ENCODE results near the gene PDAP1. TPM values are rescaled to one million over a fixed set of nuclear protein-coding genes. Genes with fewer than 3 reads are reported as not detected.
A peak's percentile ranks its signal among the peaks of the same experiment; 100 is the strongest.

Gene PDAP1
- total RNA-seq (2022) (180 and 191 TPM in 2 replicates), Bru-seq, nascent RNA (percentile 94 among the genes with signal in this experiment), BruChase-seq, experiment 1, labeled RNA remaining after a 2-hour chase (percentile 94 among the genes with signal in this experiment), BruChase-seq, experiment 2, labeled RNA remaining after a 6-hour chase (percentile 97 among the genes with signal in this experiment)
- long read RNA-seq, transcript PDAP1-201 (6 exons, 2,546 nt): major isoform, 24 of 39 reads
- long read RNA-seq, partial matches to known transcripts: 3 of 39 reads
- long read RNA-seq, other reads (novel, unspliced or antisense): 12 of 39 reads

GRCh38 chr7:99408379-99409191 is at the start of gene PDAP1, which contains the start of gene BUD31:
Gene PDAP1 (minus strand): TSS chr7:99408597. CDS start chr7:99408548, 49 bp downstream.
Gene BUD31 (plus strand): TSS chr7:99408969. CDS start chr7:99411093, 2,124 bp downstream.
- Histone ChIP-seq H3K4me3 (ENCODE audit: low read depth, low read length) (peak within 1 kb of the TSS; percentile 94), H3K9me3 (no peaks in the 10 kb centered on the region), H3K27me3 (replicated peaks; ENCODE audit: control insufficient read depth, insufficient read depth, low read length) (no peaks in the 10 kb centered on the region), H3K36me3 (ENCODE audit: control insufficient read depth, insufficient read depth, low read length) (peaks cover 10% of the 10 kb centered on the region), H3K4me1 (peaks cover 9% of the 10 kb centered on the region)
- no peak for TF ChIP-seq CTCF (IDR thresholded peaks at IDR 0.05; ENCODE audit: insufficient read depth in 1 of 2, low read depth in 1 of 2, low read length in 1 of 2, severe bottlenecking in 1 of 2, unreplicated experiment in 1 of 2)
- H3K9me3 Mint-ChIP-seq (ENCODE audit: unreplicated experiment): no peaks in the 10 kb centered on the region
- intact Hi-C loops (cut with micrococcal nuclease; ENCODE audit: unreplicated experiment): loop anchor here (2.0 kb wide), 2 partner anchors 24 to 36 kb away; no protein-coding TSS in a partner anchor
- peak within 1 kb of the TSS; percentile 91 for H3K4me3 Mint-ChIP-seq (ENCODE audit: unreplicated experiment)
- H3K36me3 Mint-ChIP-seq (ENCODE audit: insufficient read depth, unreplicated experiment): peaks cover 78% of the 10 kb centered on the region
- DNase-seq: peak; percentile 94
- no peaks in the 10 kb centered on the region for H3K27me3 Mint-ChIP-seq (ENCODE audit: insufficient read depth, unreplicated experiment)
- peak within 1 kb of the TSS; percentile 92 for H3K27ac Mint-ChIP-seq (ENCODE audit: unreplicated experiment)
- ChIA-PET CTCF (interaction anchor here (0.5 to 1.9 kb wide), 3 partner anchors 12 to 46 kb away, joined by 3 to 5 read pairs (median 3); no protein-coding TSS in a partner anchor), POLR2A (interaction anchor here (0.6 to 1.9 kb wide), 13 partner anchors 9 to 285 kb away, joined by 3 to 17 read pairs (median 4); partner anchors contain the start of genes CPSF4, PTCD1 and ZSCAN25)
- peaks cover 22% of the 10 kb centered on the region for H3K4me1 Mint-ChIP-seq (ENCODE audit: low read depth, unreplicated experiment)
- no TSS peak for BruUV-seq (replicated peaks)

DNA sequence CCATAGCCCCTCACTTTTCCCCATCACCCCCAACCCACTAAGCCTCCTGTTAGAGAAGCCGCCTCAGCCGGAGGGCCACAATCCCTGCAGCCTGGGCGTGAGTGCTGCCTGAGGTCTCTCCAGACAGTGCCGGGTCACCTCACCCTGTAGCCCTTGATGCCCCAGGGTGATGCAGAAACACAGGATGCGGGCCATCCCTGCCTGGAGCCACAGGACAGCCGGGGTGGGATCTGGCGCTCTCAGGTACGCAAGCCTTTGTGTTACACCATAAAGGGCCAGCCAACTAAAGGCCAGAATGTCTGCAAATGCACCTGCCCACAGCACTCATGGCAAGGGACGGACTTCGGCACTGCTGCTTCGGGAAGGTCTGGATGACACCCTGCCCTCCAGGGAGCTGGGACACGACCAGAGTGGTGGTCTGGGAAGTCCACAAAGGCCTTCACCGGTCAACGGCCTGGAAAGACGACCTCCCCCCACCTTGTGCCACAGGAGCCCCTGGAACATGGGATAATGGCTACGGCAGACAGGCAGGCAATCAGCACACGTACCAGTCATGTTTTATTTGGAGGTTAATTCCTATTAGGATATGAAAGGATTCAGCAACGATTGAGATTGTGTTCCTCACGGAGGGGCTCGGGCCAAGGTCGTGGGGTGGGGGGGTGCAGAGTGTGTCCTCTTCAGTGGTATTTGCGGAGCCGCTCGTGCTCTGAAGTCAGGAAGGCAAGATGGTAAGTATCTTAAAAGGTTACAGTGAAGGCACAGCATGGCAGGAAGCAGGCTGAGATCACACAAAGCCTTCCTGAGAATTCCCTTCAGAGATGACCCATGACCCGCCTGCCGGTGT is 49.5 kb upstream of the PDAP1 start:
- H3K4me3 Mint-ChIP-seq (ENCODE audit: unreplicated experiment): no peak overlapping the region
- ChIA-PET CTCF (no interaction called here), POLR2A (interaction anchor here (0.6 kb wide), 1 partner anchor 42 kb away, joined by 4 read pairs; the partner anchor contains the start of gene ZNF394)
- H3K4me1 ChIP-seq: no peaks in the 10 kb centered on the region
- no peaks in the 10 kb centered on the region for H3K9me3 ChIP-seq
- peaks cover 10% of the 10 kb centered on the region for H3K36me3 ChIP-seq (ENCODE audit: control insufficient read depth, insufficient read depth, low read length)
- no peak overlapping the region for H3K4me3 ChIP-seq (ENCODE audit: low read depth, low read length)
- H3K27me3 ChIP-seq (replicated peaks; ENCODE audit: control insufficient read depth, insufficient read depth, low read length): no peaks in the 10 kb centered on the region
- H3K36me3 Mint-ChIP-seq (ENCODE audit: insufficient read depth, unreplicated experiment): peaks cover 100% of the 10 kb centered on the region
- no TSS peak for BruUV-seq (replicated peaks)
- H3K4me1 Mint-ChIP-seq (ENCODE audit: low read depth, unreplicated experiment): peaks cover 22% of the 10 kb centered on the region
- peak overlapping the region; percentile 31 for H3K27ac Mint-ChIP-seq (ENCODE audit: unreplicated experiment)
- intact Hi-C loops (cut with micrococcal nuclease; ENCODE audit: unreplicated experiment): no loop called here
- no peak for DNase-seq
- H3K27me3 Mint-ChIP-seq (ENCODE audit: insufficient read depth, unreplicated experiment): no peaks in the 10 kb centered on the region
- TF ChIP-seq CTCF (IDR thresholded peaks at IDR 0.05; ENCODE audit: insufficient read depth in 1 of 2, low read depth in 1 of 2, low read length in 1 of 2, severe bottlenecking in 1 of 2, unreplicated experiment in 1 of 2): no peak
- H3K9me3 Mint-ChIP-seq (ENCODE audit: unreplicated experiment): no peaks in the 10 kb centered on the region

Measured in Caco-2 (cell line).